Measurements from ENCODE around the gene WDR7. TPM values are rescaled to one million over a fixed set of nuclear protein-coding genes. Genes with fewer than 3 reads are reported as not detected.

Gene WDR7
- total and polyA plus RNA-seq, 10 of the 15 experiments (the other 5 are each of a cell fraction or from before 2014, with no cell fraction given): 2.8 to 16.5 (median 11.7) TPM

DNA sequence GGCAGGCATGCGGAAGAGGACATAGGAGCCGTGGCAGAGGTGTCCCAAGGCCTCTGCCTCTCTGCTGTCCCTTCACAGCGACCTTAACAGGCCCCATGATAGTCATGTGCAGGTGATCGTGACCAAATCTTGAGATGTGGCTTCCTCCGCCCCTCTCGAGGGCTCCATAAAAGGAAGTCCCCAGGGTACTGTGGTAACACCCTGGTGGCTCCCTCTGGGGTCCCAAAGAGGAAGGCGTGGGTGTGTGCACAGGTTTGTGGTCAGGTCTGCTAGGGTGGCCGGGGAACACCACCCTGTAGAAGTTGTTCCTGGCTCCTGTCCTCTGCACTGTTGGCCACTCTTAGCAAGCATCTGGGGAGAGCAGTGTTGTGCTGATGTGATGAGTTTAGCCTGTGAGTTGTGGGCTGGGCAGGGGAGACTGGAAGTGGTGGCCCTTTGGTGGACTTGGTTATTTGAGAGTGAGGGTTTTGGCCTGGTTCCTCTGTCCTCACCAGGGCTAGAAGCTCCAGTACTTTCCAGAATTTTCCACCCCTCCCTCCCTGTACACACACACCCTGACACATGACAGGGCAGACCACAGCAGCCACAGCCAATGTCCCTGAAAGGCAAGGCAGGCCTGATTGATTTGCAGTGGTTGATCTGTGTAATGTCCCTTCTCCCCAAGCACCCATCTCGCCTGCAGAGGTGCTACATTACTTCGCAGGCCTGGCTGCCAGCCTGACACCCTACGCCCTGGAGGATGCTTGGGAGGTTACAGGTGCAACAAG lies 426.8 kb downstream of the WDR7 start (continued):
- no peak for TF ChIP-seq ZNF622 (IDR thresholded peaks at IDR 0.05)
- TF ChIP-seq GABPA (IDR thresholded peaks at IDR 0.05; ENCODE audit: low read depth): peak; percentile 55; the same call in 1 of the 2 replicates
- no peak for TF ChIP-seq KLF5 (IDR thresholded peaks at IDR 0.05; ENCODE audit: partially characterized antibody)
- TF ChIP-seq TCF3 (IDR thresholded peaks at IDR 0.05; ENCODE audit: borderline replicate concordance, insufficient read depth, low read depth, low read length): peak; percentile 58; the same call in 1 of the 2 replicates
- TF ChIP-seq, protein P1, sequence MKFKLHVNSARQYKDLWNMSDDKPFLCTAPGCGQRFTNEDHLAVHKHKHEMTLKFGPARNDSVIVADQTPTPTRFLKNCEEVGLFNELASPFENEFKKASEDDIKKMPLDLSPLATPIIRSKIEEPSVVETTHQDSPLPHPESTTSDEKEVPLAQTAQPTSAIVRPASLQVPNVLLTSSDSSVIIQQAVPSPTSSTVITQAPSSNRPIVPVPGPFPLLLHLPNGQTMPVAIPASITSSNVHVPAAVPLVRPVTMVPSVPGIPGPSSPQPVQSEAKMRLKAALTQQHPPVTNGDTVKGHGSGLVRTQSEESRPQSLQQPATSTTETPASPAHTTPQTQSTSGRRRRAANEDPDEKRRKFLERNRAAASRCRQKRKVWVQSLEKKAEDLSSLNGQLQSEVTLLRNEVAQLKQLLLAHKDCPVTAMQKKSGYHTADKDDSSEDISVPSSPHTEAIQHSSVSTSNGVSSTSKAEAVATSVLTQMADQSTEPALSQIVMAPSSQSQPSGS (IDR thresholded peaks at IDR 0.05; ENCODE audit: low read length): peak; percentile 96
- peak; percentile 68 to 100 for TF ChIP-seq EGR1 (IDR thresholded peaks at IDR 0.05; ENCODE audit: borderline replicate concordance in 1 of 2, low read depth in 2 of 2, low read length in 2 of 2)
- no peak for TF ChIP-seq ASH2L (IDR thresholded peaks at IDR 0.05; ENCODE audit: borderline replicate concordance, low read depth)
- peak in 1 of 2 experiments; percentile 97; a peak in 2 of 4 replicates for TF ChIP-seq ETV6 (conservative IDR thresholded peaks at IDR 0.05 in 1 of 2, IDR thresholded peaks at IDR 0.05 in 1 of 2; ENCODE audit: borderline replicate concordance in 1 of 2, low read depth in 1 of 2)
- peak; percentile 83 for TF ChIP-seq SPI1 (IDR thresholded peaks at IDR 0.05; ENCODE audit: borderline replicate concordance, insufficient read depth, low read depth, low read length)
- no peak for TF ChIP-seq SREBF2 (IDR thresholded peaks at IDR 0.05; ENCODE audit: low read length)
- no peak for TF ChIP-seq ZNF274 (IDR thresholded peaks at IDR 0.05; ENCODE audit: insufficient read depth, insufficient read length)
- no peak for TF ChIP-seq HDGF (IDR thresholded peaks at IDR 0.05)
- TF ChIP-seq, protein P2, sequence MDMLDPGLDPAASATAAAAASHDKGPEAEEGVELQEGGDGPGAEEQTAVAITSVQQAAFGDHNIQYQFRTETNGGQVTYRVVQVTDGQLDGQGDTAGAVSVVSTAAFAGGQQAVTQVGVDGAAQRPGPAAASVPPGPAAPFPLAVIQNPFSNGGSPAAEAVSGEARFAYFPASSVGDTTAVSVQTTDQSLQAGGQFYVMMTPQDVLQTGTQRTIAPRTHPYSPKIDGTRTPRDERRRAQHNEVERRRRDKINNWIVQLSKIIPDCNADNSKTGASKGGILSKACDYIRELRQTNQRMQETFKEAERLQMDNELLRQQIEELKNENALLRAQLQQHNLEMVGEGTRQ (IDR thresholded peaks at IDR 0.05; ENCODE audit: borderline replicate concordance, low read depth, low read length): no peak; the same call in 1 of the 2 replicates
- peak; percentile 65; the same call in 1 of the 2 replicates for TF ChIP-seq BACH1 (IDR thresholded peaks at IDR 0.05; ENCODE audit: borderline replicate concordance)
- TF ChIP-seq ESRRA (IDR thresholded peaks at IDR 0.05; ENCODE audit: low read length): no peak
- peak; percentile 98 to 99 for TF ChIP-seq BHLHE40 (IDR thresholded peaks at IDR 0.05; ENCODE audit: borderline replicate concordance in 1 of 2, low read depth in 2 of 2, low read length in 1 of 2)
- TF ChIP-seq NFYA (IDR thresholded peaks at IDR 0.05; ENCODE audit: borderline replicate concordance, low read depth, low read length): no peak
- TF ChIP-seq, protein P3, sequence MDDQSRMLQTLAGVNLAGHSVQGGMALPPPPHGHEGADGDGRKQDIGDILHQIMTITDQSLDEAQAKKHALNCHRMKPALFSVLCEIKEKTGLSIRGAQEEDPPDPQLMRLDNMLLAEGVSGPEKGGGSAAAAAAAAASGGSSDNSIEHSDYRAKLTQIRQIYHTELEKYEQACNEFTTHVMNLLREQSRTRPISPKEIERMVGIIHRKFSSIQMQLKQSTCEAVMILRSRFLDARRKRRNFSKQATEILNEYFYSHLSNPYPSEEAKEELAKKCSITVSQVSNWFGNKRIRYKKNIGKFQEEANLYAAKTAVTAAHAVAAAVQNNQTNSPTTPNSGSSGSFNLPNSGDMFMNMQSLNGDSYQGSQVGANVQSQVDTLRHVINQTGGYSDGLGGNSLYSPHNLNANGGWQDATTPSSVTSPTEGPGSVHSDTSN (IDR thresholded peaks at IDR 0.05; ENCODE audit: insufficient replicate concordance, low read depth, low read length): peak; percentile 68
- TF ChIP-seq, protein P4, sequence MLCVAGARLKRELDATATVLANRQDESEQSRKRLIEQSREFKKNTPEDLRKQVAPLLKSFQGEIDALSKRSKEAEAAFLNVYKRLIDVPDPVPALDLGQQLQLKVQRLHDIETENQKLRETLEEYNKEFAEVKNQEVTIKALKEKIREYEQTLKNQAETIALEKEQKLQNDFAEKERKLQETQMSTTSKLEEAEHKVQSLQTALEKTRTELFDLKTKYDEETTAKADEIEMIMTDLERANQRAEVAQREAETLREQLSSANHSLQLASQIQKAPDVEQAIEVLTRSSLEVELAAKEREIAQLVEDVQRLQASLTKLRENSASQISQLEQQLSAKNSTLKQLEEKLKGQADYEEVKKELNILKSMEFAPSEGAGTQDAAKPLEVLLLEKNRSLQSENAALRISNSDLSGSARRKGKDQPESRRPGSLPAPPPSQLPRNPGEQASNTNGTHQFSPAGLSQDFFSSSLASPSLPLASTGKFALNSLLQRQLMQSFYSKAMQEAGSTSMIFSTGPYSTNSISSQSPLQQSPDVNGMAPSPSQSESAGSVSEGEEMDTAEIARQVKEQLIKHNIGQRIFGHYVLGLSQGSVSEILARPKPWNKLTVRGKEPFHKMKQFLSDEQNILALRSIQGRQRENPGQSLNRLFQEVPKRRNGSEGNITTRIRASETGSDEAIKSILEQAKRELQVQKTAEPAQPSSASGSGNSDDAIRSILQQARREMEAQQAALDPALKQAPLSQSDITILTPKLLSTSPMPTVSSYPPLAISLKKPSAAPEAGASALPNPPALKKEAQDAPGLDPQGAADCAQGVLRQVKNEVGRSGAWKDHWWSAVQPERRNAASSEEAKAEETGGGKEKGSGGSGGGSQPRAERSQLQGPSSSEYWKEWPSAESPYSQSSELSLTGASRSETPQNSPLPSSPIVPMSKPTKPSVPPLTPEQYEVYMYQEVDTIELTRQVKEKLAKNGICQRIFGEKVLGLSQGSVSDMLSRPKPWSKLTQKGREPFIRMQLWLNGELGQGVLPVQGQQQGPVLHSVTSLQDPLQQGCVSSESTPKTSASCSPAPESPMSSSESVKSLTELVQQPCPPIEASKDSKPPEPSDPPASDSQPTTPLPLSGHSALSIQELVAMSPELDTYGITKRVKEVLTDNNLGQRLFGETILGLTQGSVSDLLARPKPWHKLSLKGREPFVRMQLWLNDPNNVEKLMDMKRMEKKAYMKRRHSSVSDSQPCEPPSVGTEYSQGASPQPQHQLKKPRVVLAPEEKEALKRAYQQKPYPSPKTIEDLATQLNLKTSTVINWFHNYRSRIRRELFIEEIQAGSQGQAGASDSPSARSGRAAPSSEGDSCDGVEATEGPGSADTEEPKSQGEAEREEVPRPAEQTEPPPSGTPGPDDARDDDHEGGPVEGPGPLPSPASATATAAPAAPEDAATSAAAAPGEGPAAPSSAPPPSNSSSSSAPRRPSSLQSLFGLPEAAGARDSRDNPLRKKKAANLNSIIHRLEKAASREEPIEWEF (IDR thresholded peaks at IDR 0.05; ENCODE audit: insufficient replicate concordance, low read depth, low read length): no peak
- peak; percentile 99 for TF ChIP-seq PAX5 (IDR thresholded peaks at IDR 0.05; ENCODE audit: borderline replicate concordance, low read depth, low read length)
